Measurements from ENCODE around the gene GAK.

DNA sequence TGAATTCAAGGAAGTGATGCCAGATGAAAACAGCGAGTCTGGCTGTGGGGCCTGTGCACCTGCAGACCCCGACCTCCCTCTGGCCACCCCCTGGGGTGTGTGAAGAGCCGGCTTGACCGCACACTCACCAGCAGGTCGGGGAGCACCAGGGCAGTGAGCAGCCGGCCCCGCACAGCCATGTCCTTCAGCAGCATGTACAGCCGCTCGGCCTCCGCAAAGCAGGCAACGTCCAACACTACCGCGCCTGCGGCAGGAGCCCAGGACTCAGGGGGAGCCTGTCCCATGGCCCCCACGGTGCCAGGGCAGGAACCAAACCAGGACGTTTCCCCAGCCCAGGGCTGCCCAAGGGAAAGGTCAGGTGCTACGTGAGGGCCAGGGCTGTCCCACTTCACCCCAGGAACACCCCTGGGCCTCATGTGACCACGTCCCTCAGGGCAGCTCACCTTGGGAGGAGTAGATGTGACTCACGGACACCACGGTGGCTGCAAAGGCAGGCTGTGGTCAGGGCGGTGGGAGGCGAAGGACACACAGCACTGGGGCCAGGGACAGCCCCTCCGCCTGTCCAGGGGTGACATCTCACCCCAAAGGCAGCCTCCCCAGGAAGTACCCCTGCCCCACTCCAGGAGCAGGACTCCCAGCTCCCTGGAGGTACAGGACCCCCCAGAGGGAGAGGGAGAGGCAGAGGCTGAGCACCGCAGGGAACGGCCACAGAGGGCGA is 33.1 kb upstream of the GAK start:
- no peak for TF ChIP-seq POLR2A (IDR thresholded peaks at IDR 0.05)
- TF ChIP-seq, protein P1, sequence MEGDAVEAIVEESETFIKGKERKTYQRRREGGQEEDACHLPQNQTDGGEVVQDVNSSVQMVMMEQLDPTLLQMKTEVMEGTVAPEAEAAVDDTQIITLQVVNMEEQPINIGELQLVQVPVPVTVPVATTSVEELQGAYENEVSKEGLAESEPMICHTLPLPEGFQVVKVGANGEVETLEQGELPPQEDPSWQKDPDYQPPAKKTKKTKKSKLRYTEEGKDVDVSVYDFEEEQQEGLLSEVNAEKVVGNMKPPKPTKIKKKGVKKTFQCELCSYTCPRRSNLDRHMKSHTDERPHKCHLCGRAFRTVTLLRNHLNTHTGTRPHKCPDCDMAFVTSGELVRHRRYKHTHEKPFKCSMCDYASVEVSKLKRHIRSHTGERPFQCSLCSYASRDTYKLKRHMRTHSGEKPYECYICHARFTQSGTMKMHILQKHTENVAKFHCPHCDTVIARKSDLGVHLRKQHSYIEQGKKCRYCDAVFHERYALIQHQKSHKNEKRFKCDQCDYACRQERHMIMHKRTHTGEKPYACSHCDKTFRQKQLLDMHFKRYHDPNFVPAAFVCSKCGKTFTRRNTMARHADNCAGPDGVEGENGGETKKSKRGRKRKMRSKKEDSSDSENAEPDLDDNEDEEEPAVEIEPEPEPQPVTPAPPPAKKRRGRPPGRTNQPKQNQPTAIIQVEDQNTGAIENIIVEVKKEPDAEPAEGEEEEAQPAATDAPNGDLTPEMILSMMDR (IDR thresholded peaks at IDR 0.05) = no peak
